B cell (primary cell): ENCODE measurements around the gene ZDHHC4. TPM values are rescaled to one million over a fixed set of nuclear protein-coding genes. Genes with fewer than 3 reads are reported as not detected.

Source experiments
- ATAC-seq: fragments of 200-7000 bp; cut with Tn5 transposase; one replicate; pipeline ENCODE4 v1.10.0; 2021; ENCODE audit warnings: low read depth, mild to moderate bottlenecking, moderate number of reproducible peaks, moderate library complexity
- CTCF ChIA-PET: fragments of 350-600 bp; sonication (Branson Sonifier 250); formaldehyde crosslinking; loops from one replicate; lab custom pipeline; 2021; ENCODE audit warnings: antibody characterized with exemption, inconsistent platforms; lab: Charles Lee
- POLR2A ChIA-PET: fragments of 350-600 bp; sonication (Branson Sonifier 250); formaldehyde crosslinking; loops from one replicate; lab custom pipeline; 2021; ENCODE audit warnings: antibody characterized with exemption; lab: Charles Lee
- DNase-seq: peaks from one replicate; pipeline ENCODE4 v3.0.0; 2013
- H2AFZ ChIP-seq: 2 replicates; pipeline ENCODE4 v1.6.1; 2012; ENCODE audit warnings: mild to moderate bottlenecking, low read depth, low read length; ENCODE audit not compliant: insufficient read depth, poor library complexity, severe bottlenecking
- H3K27ac ChIP-seq, 2 donors: 1 replicate in 1 of 2; 2 replicates in 1 of 2; pipeline ENCODE4 v1.5.1; 2012 to 2013; ENCODE audit warnings: low read length in 2 of 2, mild to moderate bottlenecking in 2 of 2, moderate library complexity in 1 of 2
- H3K27me3 ChIP-seq, 4 experiments: fragments of 200-600 bp in 1 of 4; sonication (generic) in 1 of 4; replicated peaks in 1 of 4; 1 replicate in 2 of 4; 2 replicates in 2 of 4; pipeline versions ENCODE4 v1.6.1 to v1.7.0; 2013 to 2016; ENCODE audit warnings: low read length in 3 of 4, mild to moderate bottlenecking in 2 of 4, mixed read lengths in 1 of 4, moderate library complexity in 1 of 4; ENCODE audit not compliant: insufficient read depth in 4 of 4, control insufficient read depth in 3 of 4; ENCODE audit errors: control extremely low read depth in 1 of 4
- H3K36me3 ChIP-seq, 2 experiments: replicated peaks in 1 of 2; 1 replicate in 1 of 2; 2 replicates in 1 of 2; pipeline versions ENCODE4 v1.6.1 to v1.7.1; 2013; ENCODE audit warnings: low read length in 1 of 2; ENCODE audit not compliant: insufficient read depth in 2 of 2, control insufficient read depth in 1 of 2; ENCODE audit errors: control extremely low read depth in 1 of 2, extremely low read depth in 1 of 2
- H3K4me1 ChIP-seq, 2 donors: fragments of 200-600 bp in 1 of 2; sonication (generic) in 1 of 2; 1 replicate in 1 of 2; 2 replicates in 1 of 2; pipeline versions ENCODE4 v1.5.1 to v1.6.1; 2013 to 2017; ENCODE audit warnings: low read length in 2 of 2; ENCODE audit not compliant: control insufficient read depth in 2 of 2, insufficient read depth in 2 of 2
- H3K4me2 ChIP-seq: replicated peaks from 2 replicates; pipeline ENCODE3; 2012; ENCODE audit warnings: mild to moderate bottlenecking, low read depth, low read length; ENCODE audit not compliant: poor library complexity, severe bottlenecking
- H3K4me3 ChIP-seq, 5 experiments: fragments of 200-600 bp in 1 of 5; sonication (generic) in 1 of 5; 1 replicate in 3 of 5; 2 replicates in 2 of 5; pipeline versions ENCODE4 v1.5.1 to v1.7.0; 2011 to 2016; ENCODE audit warnings: low read length in 4 of 5, mild to moderate bottlenecking in 4 of 5, low read depth in 2 of 5, control low read depth in 1 of 5, moderate library complexity in 1 of 5; ENCODE audit not compliant: insufficient read depth in 1 of 5; ENCODE audit errors: control extremely low read depth in 1 of 5, extremely low read depth in 1 of 5
- H3K79me2 ChIP-seq: fragments of 200-600 bp; sonication (generic); one replicate; pipeline ENCODE4 v1.6.0; 2016; ENCODE audit warnings: low read length; ENCODE audit not compliant: control insufficient read depth, insufficient read depth
- H3K9ac ChIP-seq: fragments of 200-600 bp; sonication (generic); 2 replicates; pipeline ENCODE4 v1.6.1; 2017; ENCODE audit warnings: mild to moderate bottlenecking, low read length, moderate library complexity
- H3K9me3 ChIP-seq, 3 donors: one replicate each; pipeline versions ENCODE4 v1.6.1 to v1.7.1; 2013; ENCODE audit warnings: low read length in 2 of 3; ENCODE audit not compliant: control insufficient read depth in 2 of 3, insufficient read depth in 1 of 3; ENCODE audit errors: control extremely low read depth in 1 of 3
- H4K20me1 ChIP-seq: 2 replicates; pipeline ENCODE4 v1.6.0; 2012; ENCODE audit warnings: mild to moderate bottlenecking, low read length; ENCODE audit not compliant: insufficient read depth, control insufficient read depth, poor library complexity, severe bottlenecking
- H3K27ac Mint-ChIP-seq: one replicate; pipeline ENCODE4 v1.8.0; 2021; ENCODE audit warnings: mixed read lengths
- H3K27me3 Mint-ChIP-seq: one replicate; pipeline ENCODE4 v1.8.0; 2021; ENCODE audit warnings: mixed read lengths
- H3K4me1 Mint-ChIP-seq: one replicate; pipeline ENCODE4 v1.8.0; 2021; ENCODE audit warnings: mixed read lengths
- H3K4me3 Mint-ChIP-seq: one replicate; pipeline ENCODE4 v1.8.0; 2021; ENCODE audit warnings: mixed read lengths
- H3K9me3 Mint-ChIP-seq: one replicate; pipeline ENCODE4 v1.8.0; 2022; ENCODE audit warnings: mixed read lengths; ENCODE audit not compliant: insufficient read depth
- CTCF ChIP-seq: fragments of 200-600 bp; IDR thresholded peaks from one replicate; pipeline ENCODE4 v1.8.0; 2022; ENCODE audit warnings: antibody characterized with exemption, mild to moderate bottlenecking
- EZH2 ChIP-seq: IDR thresholded peaks from 2 replicates; pipeline ENCODE4 v1.6.1; 2012; ENCODE audit warnings: borderline replicate concordance, low read depth, mild to moderate bottlenecking, moderate library complexity, low read length; ENCODE audit not compliant: insufficient read depth, poor library complexity, severe bottlenecking
- WGBS: methylation state at CpG from one replicate; pipeline ENCODE4 v1.1.5; 2013; ENCODE audit warnings: missing lambda C conversion rate; ENCODE audit not compliant: insufficient coverage; 5-methylcytosine and 5-hydroxymethylcytosine counted together
- intact Hi-C: fragments of 100-400 bp; cut with micrococcal nuclease; formaldehyde crosslinking; loops from one replicate; pipeline ENCODE4 v1.10.0; 2022
- polyA plus RNA-seq: library from polyadenylated mRNA; depleted of rRNA; stranded (reverse); fragments of >200 nt; gene quantifications from 2 replicates; pipeline ENCODE4 v1.2.3, GENCODE V29; 2012
- total RNA-seq, 2 donors: library from RNA; stranded (reverse); fragments of 120-200 nt in 1 of 2; gene quantifications; 1 replicate in 1 of 2; 2 replicates in 1 of 2; pipeline versions ENCODE4 v1.2.3 to v1.2.4, GENCODE V29; 2013 to 2022

ZDHHC4 gene
- total and polyA plus RNA-seq, 2 donors (not counting 1 experiment from before 2014, with no cell fraction given) = 38.5 to 42.0 TPM

GRCh38 chr7:6588566-6588965 is 11.3 kb downstream of the ZDHHC4 start:
- POLR2A ChIA-PET = no interaction called here
- no peaks in the 10 kb centered on the region for H3K9me3 Mint-ChIP-seq
- DNase-seq = no peak
- no peak overlapping the region for H2AFZ ChIP-seq
- H3K27me3 Mint-ChIP-seq = no peaks in the 10 kb centered on the region
- intact Hi-C loops = no loop called here
- H3K4me1 ChIP-seq = peaks cover 15 to 19% of the 10 kb centered on the region in 2 donors
- 95% methylated on average over 9 of the region's 9 CpGs for WGBS
- H3K27ac ChIP-seq = no peak overlapping the region
- H3K4me2 ChIP-seq = no peak overlapping the region
- peaks cover 4 to 55% of the 10 kb centered on the region in 2 experiments for H3K36me3 ChIP-seq
- CTCF ChIA-PET = interaction anchor here (1.3 to 2.0 kb wide), 2 partner anchors 11 to 73 kb away, joined by 3 to 6 read pairs; partner anchors contain the start of gene ZDHHC4
- peak overlapping the region; percentile 33 for H3K4me3 Mint-ChIP-seq
- peaks cover 28% of the 10 kb centered on the region for H3K79me2 ChIP-seq
- H3K4me3 ChIP-seq = no peak overlapping the region
- no peaks in the 10 kb centered on the region for H3K9me3 ChIP-seq
- peaks cover 11% of the 10 kb centered on the region for H4K20me1 ChIP-seq
- no peak for TF ChIP-seq CTCF
- no peak for TF ChIP-seq EZH2
- H3K4me1 Mint-ChIP-seq = peaks cover 13% of the 10 kb centered on the region
- peak overlapping the region; percentile 60 for H3K27ac Mint-ChIP-seq
- no peak for ATAC-seq
- H3K9ac ChIP-seq = no peak overlapping the region
- H3K27me3 ChIP-seq = no peaks in the 10 kb centered on the region

GRCh38 chr7:6589151-6589828 is 12.0 kb downstream of the ZDHHC4 start:
- Histone ChIP-seq H3K27ac (peak overlapping the region; percentile 54 to 57), H3K9ac (peak overlapping the region; percentile 44), H3K4me3 (peak overlapping the region in 4 of 5 experiments; percentile 11 to 42 (median 22)), H3K27me3 (no peaks in the 10 kb centered on the region), H3K79me2 (peaks cover 33% of the 10 kb centered on the region), H2AFZ (peak overlapping the region; percentile 90), H3K4me1 (peaks cover 15 to 19% of the 10 kb centered on the region in 2 donors), H4K20me1 (peaks cover 11% of the 10 kb centered on the region), H3K4me2 (peak overlapping the region; percentile 96), H3K9me3 (no peaks in the 10 kb centered on the region), H3K36me3 (peaks cover 3 to 57% of the 10 kb centered on the region in 2 experiments)
- Mint-ChIP-seq H3K4me1 (peaks cover 13% of the 10 kb centered on the region), H3K4me3 (peak overlapping the region; percentile 75), H3K9me3 (no peaks in the 10 kb centered on the region), H3K27ac (peak overlapping the region; percentile 84), H3K27me3 (no peaks in the 10 kb centered on the region)
- ATAC-seq = no peak
- CTCF ChIA-PET = interaction anchor here (0.7 to 2.0 kb wide), 12 partner anchors 14 to 74 kb away, joined by 3 to 6 read pairs (median 3); no protein-coding TSS in a partner anchor
- DNase-seq = no peak
- WGBS = 54% methylated on average over 22 of the region's 22 CpGs
- TF ChIP-seq CTCF = no peak
- no peak for TF ChIP-seq EZH2
- intact Hi-C loops = loop anchor here (1.0 kb wide), 1 partner anchor 48 kb away; the partner anchor contains the start of gene ZNF316
- POLR2A ChIA-PET = no interaction called here
